ENCODE results near the gene PPP4R3A. TPM values are rescaled to one million over a fixed set of nuclear protein-coding genes. Genes with fewer than 3 reads are reported as not detected.
"Not testable (repeated sequence)": the region's sequence is repeated elsewhere in the genome, so short reads cannot be mapped to it uniquely, and the experiment has no call there.

PPP4R3A gene
- polyA plus RNA-seq, 4 donors = 55.9 to 103 (median 68.0) TPM

GRCh38 chr14:91534059-91534458, 23.9 kb upstream of the PPP4R3A start:
- not testable (repeated sequence) for H3K4me1 ChIP-seq (ENCODE audit: control insufficient read depth in 3 of 3, insufficient read depth in 2 of 3, low read depth in 1 of 3, low read length in 2 of 3); H3K36me3 ChIP-seq (ENCODE audit: control insufficient read depth in 3 of 3, insufficient read depth in 2 of 3, low read depth in 1 of 3, low read length in 3 of 3); H3K4me3 ChIP-seq (ENCODE audit: low read depth in 1 of 3, low read length in 3 of 3); H3K27me3 ChIP-seq (ENCODE audit: control insufficient read depth in 3 of 3, insufficient read depth in 3 of 3, low read length in 3 of 3); FAIRE-seq; DNase-seq; H3K27ac ChIP-seq (ENCODE audit: low read depth in 1 of 3, low read length in 2 of 3)
- 80 to 89% (median 87%) methylated on average over 5 of the region's 5 CpGs for WGBS, 3 donors
- peaks cover 0 to 14% of the 10 kb centered on the region in 2 donors for H3K9me3 ChIP-seq (ENCODE audit: control insufficient read depth in 2 of 2, insufficient read depth in 1 of 2, low read depth in 1 of 2, low read length in 1 of 2)

- FAIRE-seq (no peak), DNase-seq (no peak)
- H3K4me3 ChIP-seq (ENCODE audit: low read depth in 1 of 3, low read length in 3 of 3) = no peak overlapping the region
- H3K27ac ChIP-seq (ENCODE audit: low read depth in 1 of 3, low read length in 2 of 3) = no peak overlapping the region
- WGBS, 3 donors = 66 to 88% (median 78%) methylated on average over 3 of the region's 3 CpGs
- peaks cover 0 to 10% of the 10 kb centered on the region in 2 donors for H3K9me3 ChIP-seq (ENCODE audit: control insufficient read depth in 2 of 2, insufficient read depth in 1 of 2, low read depth in 1 of 2, low read length in 1 of 2)
- no peaks in the 10 kb centered on the region for H3K36me3 ChIP-seq (ENCODE audit: control insufficient read depth in 3 of 3, insufficient read depth in 2 of 3, low read depth in 1 of 3, low read length in 3 of 3)
- peaks cover 0 to 2% (median 0%) of the 10 kb centered on the region in 3 donors for H3K27me3 ChIP-seq (ENCODE audit: control insufficient read depth in 3 of 3, insufficient read depth in 3 of 3, low read length in 3 of 3)
- no peaks in the 10 kb centered on the region for H3K4me1 ChIP-seq (ENCODE audit: control insufficient read depth in 3 of 3, insufficient read depth in 2 of 3, low read depth in 1 of 3, low read length in 2 of 3)
Observed at GRCh38 chr14:91533623-91534022, 23.5 kb upstream of the PPP4R3A start.

GRCh38 chr14:91523972-91524371, 13.9 kb upstream of the PPP4R3A start:
- WGBS, 3 donors = 81 to 94% (median 85%) methylated on average over 3 of the region's 3 CpGs
- no peaks in the 10 kb centered on the region for H3K36me3 ChIP-seq (ENCODE audit: control insufficient read depth in 3 of 3, insufficient read depth in 2 of 3, low read depth in 1 of 3, low read length in 3 of 3)
- no peak for FAIRE-seq
- no peak for DNase-seq
- peaks cover 0 to 7% (median 0%) of the 10 kb centered on the region in 3 donors for H3K4me1 ChIP-seq (ENCODE audit: control insufficient read depth in 3 of 3, insufficient read depth in 2 of 3, low read depth in 1 of 3, low read length in 2 of 3)
- no peak overlapping the region for H3K27ac ChIP-seq (ENCODE audit: low read depth in 1 of 3, low read length in 2 of 3)
- H3K4me3 ChIP-seq (ENCODE audit: low read depth in 1 of 3, low read length in 3 of 3) = no peak overlapping the region
- H3K9me3 ChIP-seq (ENCODE audit: control insufficient read depth in 2 of 2, insufficient read depth in 1 of 2, low read depth in 1 of 2, low read length in 1 of 2) = peaks cover 0 to 16% of the 10 kb centered on the region in 2 donors
- no peaks in the 10 kb centered on the region for H3K27me3 ChIP-seq (ENCODE audit: control insufficient read depth in 3 of 3, insufficient read depth in 3 of 3, low read length in 3 of 3)

DNA sequence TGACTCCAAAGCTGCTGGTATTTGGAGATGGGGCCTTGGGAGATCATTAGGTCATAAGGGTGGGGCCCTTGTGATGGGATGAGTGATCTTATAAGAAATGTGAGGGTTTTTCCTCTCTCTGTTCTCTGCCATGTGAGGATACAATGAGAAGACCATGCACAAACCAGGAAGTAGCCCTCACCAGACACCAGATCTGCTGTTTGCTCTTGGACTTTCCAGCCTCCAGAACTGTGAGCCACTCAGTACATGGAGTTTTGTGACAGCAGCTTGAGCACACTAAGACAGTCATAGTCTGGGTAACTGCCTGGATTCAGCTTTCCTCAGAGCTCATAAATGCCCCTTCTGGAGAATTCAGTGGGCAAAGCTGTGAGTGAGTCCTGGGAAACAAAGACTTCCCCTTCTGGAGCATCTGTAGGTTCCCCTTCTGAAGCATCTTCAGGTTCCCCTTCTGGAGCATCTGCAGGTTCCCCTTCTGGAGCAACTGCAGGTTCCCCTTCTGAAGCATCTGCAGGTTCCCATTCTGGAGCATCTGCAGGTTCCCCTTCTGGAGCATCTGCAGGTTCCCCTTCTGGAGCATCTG, 11.0 kb upstream of the PPP4R3A start:
- no peaks in the 10 kb centered on the region for H3K36me3 ChIP-seq (ENCODE audit: control insufficient read depth in 3 of 3, insufficient read depth in 2 of 3, low read depth in 1 of 3, low read length in 3 of 3)
- FAIRE-seq (no peak), DNase-seq (no peak)
- H3K27ac ChIP-seq (ENCODE audit: low read depth in 1 of 3, low read length in 2 of 3) = no peak overlapping the region
- H3K27me3 ChIP-seq (ENCODE audit: control insufficient read depth in 3 of 3, insufficient read depth in 3 of 3, low read length in 3 of 3) = no peaks in the 10 kb centered on the region
- peaks cover 0 to 16% of the 10 kb centered on the region in 2 donors for H3K9me3 ChIP-seq (ENCODE audit: control insufficient read depth in 2 of 2, insufficient read depth in 1 of 2, low read depth in 1 of 2, low read length in 1 of 2)
- H3K4me1 ChIP-seq (ENCODE audit: control insufficient read depth in 3 of 3, insufficient read depth in 2 of 3, low read depth in 1 of 3, low read length in 2 of 3) = peaks cover 0 to 13% (median 0%) of the 10 kb centered on the region in 3 donors
- H3K4me3 ChIP-seq (ENCODE audit: low read depth in 1 of 3, low read length in 3 of 3) = no peak overlapping the region

- Histone ChIP-seq H3K36me3 (ENCODE audit: control insufficient read depth in 3 of 3, insufficient read depth in 2 of 3, low read depth in 1 of 3, low read length in 3 of 3) (no peaks in the 10 kb centered on the region), H3K27ac (ENCODE audit: low read depth in 1 of 3, low read length in 2 of 3) (no peak overlapping the region), H3K27me3 (ENCODE audit: control insufficient read depth in 3 of 3, insufficient read depth in 3 of 3, low read length in 3 of 3) (no peaks in the 10 kb centered on the region), H3K9me3 (ENCODE audit: control insufficient read depth in 2 of 2, insufficient read depth in 1 of 2, low read depth in 1 of 2, low read length in 1 of 2) (peaks cover 0 to 16% of the 10 kb centered on the region in 2 donors), H3K4me3 (ENCODE audit: low read depth in 1 of 3, low read length in 3 of 3) (no peak overlapping the region), H3K4me1 (ENCODE audit: control insufficient read depth in 3 of 3, insufficient read depth in 2 of 3, low read depth in 1 of 3, low read length in 2 of 3) (peaks cover 0 to 13% (median 0%) of the 10 kb centered on the region in 3 donors)
- FAIRE-seq (no peak), DNase-seq (peak in 1 of 2 donors; percentile 43)
- 72 to 93% (median 73%) methylated on average over 2 of the region's 2 CpGs for WGBS, 3 donors
Observed at GRCh38 chr14:91520138-91520537, 10.0 kb upstream of the PPP4R3A start.

DNA sequence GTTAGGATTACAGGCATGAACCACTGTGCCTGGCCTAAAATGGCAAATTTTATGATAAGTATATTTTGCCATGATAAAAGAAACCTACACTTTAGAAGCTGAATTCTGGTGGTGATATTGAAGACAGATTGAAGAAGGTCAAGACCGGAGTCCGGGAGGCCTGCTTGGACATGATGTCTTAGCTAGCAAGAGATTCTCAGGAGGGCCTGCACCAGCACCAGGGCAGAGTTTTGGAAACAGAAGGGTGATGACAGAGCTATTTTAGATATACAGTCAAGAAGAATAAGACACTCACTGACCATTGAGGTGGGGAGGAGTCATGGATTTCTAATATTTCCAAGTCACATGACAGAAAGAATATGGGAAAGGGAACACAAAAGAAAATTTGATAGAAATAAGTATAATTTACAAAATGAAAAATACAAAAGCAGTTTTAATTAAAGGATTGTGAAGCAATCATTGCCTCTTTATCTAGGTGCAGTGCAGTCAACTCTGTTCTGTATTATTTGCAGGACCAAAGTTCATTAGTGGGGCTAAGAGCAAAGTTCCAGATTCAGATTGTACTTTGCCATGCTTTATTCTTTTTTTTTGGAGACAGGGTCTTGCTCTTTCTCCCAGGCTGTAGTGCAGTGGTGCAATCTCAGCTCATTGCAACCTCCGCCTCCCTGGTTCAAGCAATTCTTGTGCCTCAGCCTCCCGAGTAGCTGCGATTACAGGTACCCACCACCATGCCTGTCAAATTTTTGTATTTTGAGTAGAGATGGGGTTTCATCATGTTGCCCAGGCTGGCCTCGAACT, 9.3 kb upstream of the PPP4R3A start:
- no peaks in the 10 kb centered on the region for H3K27me3 ChIP-seq (ENCODE audit: control insufficient read depth in 3 of 3, insufficient read depth in 3 of 3, low read length in 3 of 3)
- no peak for FAIRE-seq
- 71 to 83% (median 71%) methylated on average over 6 of the region's 6 CpGs for WGBS, 3 donors
- peaks cover 0 to 13% (median 0%) of the 10 kb centered on the region in 3 donors for H3K4me1 ChIP-seq (ENCODE audit: control insufficient read depth in 3 of 3, insufficient read depth in 2 of 3, low read depth in 1 of 3, low read length in 2 of 3)
- H3K4me3 ChIP-seq (ENCODE audit: low read depth in 1 of 3, low read length in 3 of 3) = no peak overlapping the region
- DNase-seq = peak; percentile 72 to 78
- peak overlapping the region in 1 of 3 donors; percentile 74 for H3K27ac ChIP-seq (ENCODE audit: low read depth in 1 of 3, low read length in 2 of 3)
- H3K9me3 ChIP-seq (ENCODE audit: control insufficient read depth in 2 of 2, insufficient read depth in 1 of 2, low read depth in 1 of 2, low read length in 1 of 2) = peaks cover 0 to 16% of the 10 kb centered on the region in 2 donors
- H3K36me3 ChIP-seq (ENCODE audit: control insufficient read depth in 3 of 3, insufficient read depth in 2 of 3, low read depth in 1 of 3, low read length in 3 of 3) = no peaks in the 10 kb centered on the region

- Histone ChIP-seq H3K4me3 (ENCODE audit: low read depth in 1 of 3, low read length in 3 of 3) (no peak overlapping the region), H3K4me1 (ENCODE audit: control insufficient read depth in 3 of 3, insufficient read depth in 2 of 3, low read depth in 1 of 3, low read length in 2 of 3) (peaks cover 0 to 13% (median 0%) of the 10 kb centered on the region in 3 donors), H3K27ac (ENCODE audit: low read depth in 1 of 3, low read length in 2 of 3) (no peak overlapping the region), H3K36me3 (ENCODE audit: control insufficient read depth in 3 of 3, insufficient read depth in 2 of 3, low read depth in 1 of 3, low read length in 3 of 3) (no peaks in the 10 kb centered on the region), H3K9me3 (ENCODE audit: control insufficient read depth in 2 of 2, insufficient read depth in 1 of 2, low read depth in 1 of 2, low read length in 1 of 2) (peaks cover 0 to 16% of the 10 kb centered on the region in 2 donors), H3K27me3 (ENCODE audit: control insufficient read depth in 3 of 3, insufficient read depth in 3 of 3, low read length in 3 of 3) (no peaks in the 10 kb centered on the region)
- 67 to 90% (median 86%) methylated on average over 7 of the region's 7 CpGs for WGBS, 3 donors
- no peak for FAIRE-seq
- no peak for DNase-seq
Observed at GRCh38 chr14:91516663-91517388, 6.7 kb upstream of the PPP4R3A start.

DNA sequence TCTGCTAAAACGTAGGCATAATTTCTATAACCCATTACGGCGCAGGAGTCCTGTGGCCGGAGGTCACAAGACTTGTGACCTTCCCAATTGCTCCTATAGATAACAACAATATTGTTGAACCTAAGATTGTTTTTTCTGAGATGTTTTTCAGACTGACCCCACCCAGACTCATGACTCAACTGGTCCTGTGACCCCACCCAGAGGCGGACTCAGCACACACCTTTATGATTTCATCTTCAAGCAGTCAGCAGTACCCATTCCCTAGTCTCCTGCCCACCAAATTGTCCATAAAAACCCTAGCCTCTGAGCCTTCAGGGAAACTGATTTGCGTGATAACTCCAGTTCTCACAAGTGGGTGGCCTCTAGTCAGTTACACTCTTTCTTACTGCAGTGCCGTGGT, 5.9 kb upstream of the PPP4R3A start:
- Histone ChIP-seq H3K36me3 (ENCODE audit: control insufficient read depth in 3 of 3, insufficient read depth in 2 of 3, low read depth in 1 of 3, low read length in 3 of 3) (no peaks in the 10 kb centered on the region), H3K9me3 (ENCODE audit: control insufficient read depth in 2 of 2, insufficient read depth in 1 of 2, low read depth in 1 of 2, low read length in 1 of 2) (peaks cover 0 to 11% of the 10 kb centered on the region in 2 donors), H3K27ac (ENCODE audit: low read depth in 1 of 3, low read length in 2 of 3) (no peak overlapping the region), H3K4me3 (ENCODE audit: low read depth in 1 of 3, low read length in 3 of 3) (no peak overlapping the region), H3K27me3 (ENCODE audit: control insufficient read depth in 3 of 3, insufficient read depth in 3 of 3, low read length in 3 of 3) (no peaks in the 10 kb centered on the region), H3K4me1 (ENCODE audit: control insufficient read depth in 3 of 3, insufficient read depth in 2 of 3, low read depth in 1 of 3, low read length in 2 of 3) (peaks cover 0 to 13% (median 0%) of the 10 kb centered on the region in 3 donors)
- DNase-seq (no peak), FAIRE-seq (no peak)
- 74 to 80% (median 77%) methylated on average over 7 of the region's 7 CpGs for WGBS, 3 donors
